B cell (primary cell): ENCODE measurements around the gene AP1M2. TPM values are rescaled to one million over a fixed set of nuclear protein-coding genes. Genes with fewer than 3 reads are reported as not detected.

Source experiments
- ATAC-seq: fragments of 200-7000 bp; cut with Tn5 transposase; one replicate; pipeline ENCODE4 v1.10.0; 2021; ENCODE audit warnings: low read depth, mild to moderate bottlenecking, moderate number of reproducible peaks, moderate library complexity
- CTCF ChIA-PET: fragments of 350-600 bp; sonication (Branson Sonifier 250); formaldehyde crosslinking; loops from one replicate; lab custom pipeline; 2021; ENCODE audit warnings: antibody characterized with exemption, inconsistent platforms; lab: Charles Lee
- POLR2A ChIA-PET: fragments of 350-600 bp; sonication (Branson Sonifier 250); formaldehyde crosslinking; loops from one replicate; lab custom pipeline; 2021; ENCODE audit warnings: antibody characterized with exemption; lab: Charles Lee
- DNase-seq: peaks from one replicate; pipeline ENCODE4 v3.0.0; 2013
- H2AFZ ChIP-seq: 2 replicates; pipeline ENCODE4 v1.6.1; 2012; ENCODE audit warnings: mild to moderate bottlenecking, low read depth, low read length; ENCODE audit not compliant: insufficient read depth, poor library complexity, severe bottlenecking
- H3K27ac ChIP-seq, 2 donors: 1 replicate in 1 of 2; 2 replicates in 1 of 2; pipeline ENCODE4 v1.5.1; 2012 to 2013; ENCODE audit warnings: low read length in 2 of 2, mild to moderate bottlenecking in 2 of 2, moderate library complexity in 1 of 2
- H3K27me3 ChIP-seq, 4 experiments: fragments of 200-600 bp in 1 of 4; sonication (generic) in 1 of 4; replicated peaks in 1 of 4; 1 replicate in 2 of 4; 2 replicates in 2 of 4; pipeline versions ENCODE4 v1.6.1 to v1.7.0; 2013 to 2016; ENCODE audit warnings: low read length in 3 of 4, mild to moderate bottlenecking in 2 of 4, mixed read lengths in 1 of 4, moderate library complexity in 1 of 4; ENCODE audit not compliant: insufficient read depth in 4 of 4, control insufficient read depth in 3 of 4; ENCODE audit errors: control extremely low read depth in 1 of 4
- H3K36me3 ChIP-seq, 2 experiments: replicated peaks in 1 of 2; 1 replicate in 1 of 2; 2 replicates in 1 of 2; pipeline versions ENCODE4 v1.6.1 to v1.7.1; 2013; ENCODE audit warnings: low read length in 1 of 2; ENCODE audit not compliant: insufficient read depth in 2 of 2, control insufficient read depth in 1 of 2; ENCODE audit errors: control extremely low read depth in 1 of 2, extremely low read depth in 1 of 2
- H3K4me1 ChIP-seq, 2 donors: fragments of 200-600 bp in 1 of 2; sonication (generic) in 1 of 2; 1 replicate in 1 of 2; 2 replicates in 1 of 2; pipeline versions ENCODE4 v1.5.1 to v1.6.1; 2013 to 2017; ENCODE audit warnings: low read length in 2 of 2; ENCODE audit not compliant: control insufficient read depth in 2 of 2, insufficient read depth in 2 of 2
- H3K4me2 ChIP-seq: replicated peaks from 2 replicates; pipeline ENCODE3; 2012; ENCODE audit warnings: mild to moderate bottlenecking, low read depth, low read length; ENCODE audit not compliant: poor library complexity, severe bottlenecking
- H3K4me3 ChIP-seq, 5 experiments: fragments of 200-600 bp in 1 of 5; sonication (generic) in 1 of 5; 1 replicate in 3 of 5; 2 replicates in 2 of 5; pipeline versions ENCODE4 v1.5.1 to v1.7.0; 2011 to 2016; ENCODE audit warnings: low read length in 4 of 5, mild to moderate bottlenecking in 4 of 5, low read depth in 2 of 5, control low read depth in 1 of 5, moderate library complexity in 1 of 5; ENCODE audit not compliant: insufficient read depth in 1 of 5; ENCODE audit errors: control extremely low read depth in 1 of 5, extremely low read depth in 1 of 5
- H3K79me2 ChIP-seq: fragments of 200-600 bp; sonication (generic); one replicate; pipeline ENCODE4 v1.6.0; 2016; ENCODE audit warnings: low read length; ENCODE audit not compliant: control insufficient read depth, insufficient read depth
- H3K9ac ChIP-seq: fragments of 200-600 bp; sonication (generic); 2 replicates; pipeline ENCODE4 v1.6.1; 2017; ENCODE audit warnings: mild to moderate bottlenecking, low read length, moderate library complexity
- H3K9me3 ChIP-seq, 3 donors: one replicate each; pipeline versions ENCODE4 v1.6.1 to v1.7.1; 2013; ENCODE audit warnings: low read length in 2 of 3; ENCODE audit not compliant: control insufficient read depth in 2 of 3, insufficient read depth in 1 of 3; ENCODE audit errors: control extremely low read depth in 1 of 3
- H4K20me1 ChIP-seq: 2 replicates; pipeline ENCODE4 v1.6.0; 2012; ENCODE audit warnings: mild to moderate bottlenecking, low read length; ENCODE audit not compliant: insufficient read depth, control insufficient read depth, poor library complexity, severe bottlenecking
- H3K27ac Mint-ChIP-seq: one replicate; pipeline ENCODE4 v1.8.0; 2021; ENCODE audit warnings: mixed read lengths
- H3K27me3 Mint-ChIP-seq: one replicate; pipeline ENCODE4 v1.8.0; 2021; ENCODE audit warnings: mixed read lengths
- H3K4me1 Mint-ChIP-seq: one replicate; pipeline ENCODE4 v1.8.0; 2021; ENCODE audit warnings: mixed read lengths
- H3K4me3 Mint-ChIP-seq: one replicate; pipeline ENCODE4 v1.8.0; 2021; ENCODE audit warnings: mixed read lengths
- H3K9me3 Mint-ChIP-seq: one replicate; pipeline ENCODE4 v1.8.0; 2022; ENCODE audit warnings: mixed read lengths; ENCODE audit not compliant: insufficient read depth
- EZH2 ChIP-seq: IDR thresholded peaks from 2 replicates; pipeline ENCODE4 v1.6.1; 2012; ENCODE audit warnings: borderline replicate concordance, low read depth, mild to moderate bottlenecking, moderate library complexity, low read length; ENCODE audit not compliant: insufficient read depth, poor library complexity, severe bottlenecking
- WGBS: methylation state at CpG from one replicate; pipeline ENCODE4 v1.1.5; 2013; ENCODE audit warnings: missing lambda C conversion rate; ENCODE audit not compliant: insufficient coverage; 5-methylcytosine and 5-hydroxymethylcytosine counted together
- intact Hi-C: fragments of 100-400 bp; cut with micrococcal nuclease; formaldehyde crosslinking; loops from one replicate; pipeline ENCODE4 v1.10.0; 2022
- polyA plus RNA-seq: library from polyadenylated mRNA; depleted of rRNA; stranded (reverse); fragments of >200 nt; gene quantifications from 2 replicates; pipeline ENCODE4 v1.2.3, GENCODE V29; 2012
- total RNA-seq, 2 donors: library from RNA; stranded (reverse); fragments of 120-200 nt in 1 of 2; gene quantifications; 1 replicate in 1 of 2; 2 replicates in 1 of 2; pipeline versions ENCODE4 v1.2.3 to v1.2.4, GENCODE V29; 2013 to 2022
- TF ChIP-seq, protein P1 (sequence below): fragments of 200-600 bp; IDR thresholded peaks from one replicate; pipeline ENCODE4 v1.8.0; 2022; ENCODE audit warnings: antibody characterized with exemption, mild to moderate bottlenecking

Gene AP1M2
- total and polyA plus RNA-seq, 2 donors (not counting 1 experiment from before 2014, with no cell fraction given) = not detected

DNA sequence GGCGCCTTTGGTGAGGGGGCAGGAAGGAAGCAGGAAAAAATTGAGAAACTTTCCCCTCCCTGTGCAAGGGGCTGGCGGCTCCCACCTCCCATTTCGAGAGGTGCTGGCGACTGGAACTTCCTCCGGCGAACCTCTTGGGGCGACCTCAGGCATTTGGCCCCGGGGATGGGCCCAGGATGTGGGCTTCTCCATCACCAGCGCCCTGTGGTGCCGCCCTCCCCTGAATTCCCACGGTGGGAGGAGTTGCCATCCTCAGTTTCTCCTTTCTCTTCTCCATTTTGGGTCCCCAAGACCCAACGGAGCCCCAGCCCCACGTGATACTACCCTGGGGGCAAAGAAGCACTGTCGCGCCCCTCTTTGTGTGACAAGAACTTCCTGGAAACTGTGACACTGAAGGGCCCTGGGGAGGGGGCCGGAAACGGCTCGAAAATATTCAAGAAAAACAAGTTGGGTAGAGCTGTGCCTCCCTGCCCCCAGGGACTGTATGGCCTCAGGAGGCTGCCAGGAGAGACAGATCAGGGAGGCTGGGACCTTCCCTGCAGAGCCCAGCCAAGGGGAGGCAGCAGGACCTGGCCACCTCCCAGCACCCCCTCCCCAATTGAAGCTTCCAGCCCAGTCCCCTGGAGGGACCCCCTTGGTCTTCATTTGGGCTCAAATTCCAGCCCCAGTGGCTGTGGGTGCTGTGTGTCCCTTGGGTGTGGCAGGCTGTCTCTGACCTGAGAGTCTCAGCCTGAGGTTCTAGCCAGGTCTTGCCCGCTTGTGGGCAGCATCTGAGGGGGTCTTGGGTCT lies 16.2 kb upstream of the AP1M2 start:
- TF ChIP-seq, protein P1, sequence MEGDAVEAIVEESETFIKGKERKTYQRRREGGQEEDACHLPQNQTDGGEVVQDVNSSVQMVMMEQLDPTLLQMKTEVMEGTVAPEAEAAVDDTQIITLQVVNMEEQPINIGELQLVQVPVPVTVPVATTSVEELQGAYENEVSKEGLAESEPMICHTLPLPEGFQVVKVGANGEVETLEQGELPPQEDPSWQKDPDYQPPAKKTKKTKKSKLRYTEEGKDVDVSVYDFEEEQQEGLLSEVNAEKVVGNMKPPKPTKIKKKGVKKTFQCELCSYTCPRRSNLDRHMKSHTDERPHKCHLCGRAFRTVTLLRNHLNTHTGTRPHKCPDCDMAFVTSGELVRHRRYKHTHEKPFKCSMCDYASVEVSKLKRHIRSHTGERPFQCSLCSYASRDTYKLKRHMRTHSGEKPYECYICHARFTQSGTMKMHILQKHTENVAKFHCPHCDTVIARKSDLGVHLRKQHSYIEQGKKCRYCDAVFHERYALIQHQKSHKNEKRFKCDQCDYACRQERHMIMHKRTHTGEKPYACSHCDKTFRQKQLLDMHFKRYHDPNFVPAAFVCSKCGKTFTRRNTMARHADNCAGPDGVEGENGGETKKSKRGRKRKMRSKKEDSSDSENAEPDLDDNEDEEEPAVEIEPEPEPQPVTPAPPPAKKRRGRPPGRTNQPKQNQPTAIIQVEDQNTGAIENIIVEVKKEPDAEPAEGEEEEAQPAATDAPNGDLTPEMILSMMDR = no peak
- no peak for TF ChIP-seq EZH2
- Histone ChIP-seq H3K4me2 (peak overlapping the region; percentile 99), H4K20me1 (peaks cover 26% of the 10 kb centered on the region), H3K79me2 (peaks cover 57% of the 10 kb centered on the region), H3K36me3 (peaks cover 0 to 7% of the 10 kb centered on the region in 2 experiments), H3K4me1 (peaks cover 30 to 50% of the 10 kb centered on the region in 2 donors), H3K9me3 (no peaks in the 10 kb centered on the region), H3K27me3 (no peaks in the 10 kb centered on the region), H3K9ac (peak overlapping the region; percentile 98), H2AFZ (peak overlapping the region; percentile 53), H3K27ac (peak overlapping the region; percentile 97 to 99), H3K4me3 (peak overlapping the region; percentile 89 to 100 (median 94))
- ATAC-seq (peak; percentile 64), DNase-seq (peak; percentile 88)
- peak overlapping the region; percentile 99 for H3K27ac Mint-ChIP-seq
- POLR2A ChIA-PET = interaction anchor here (0.7 to 4.1 kb wide), 18 partner anchors 8 to 232 kb away, joined by 3 to 24 read pairs (median 5); partner anchors contain the start of genes KRI1 and TMED1
- H3K4me1 Mint-ChIP-seq = peaks cover 39% of the 10 kb centered on the region
- no peaks in the 10 kb centered on the region for H3K27me3 Mint-ChIP-seq
- WGBS = under 1% methylated on average over 16 of the region's 19 CpGs
- H3K9me3 Mint-ChIP-seq = no peaks in the 10 kb centered on the region
- CTCF ChIA-PET = interaction anchor here (1.1 to 5.0 kb wide), 5 partner anchors 9 to 42 kb away, joined by 3 to 81 read pairs (median 6); no protein-coding TSS in a partner anchor
- intact Hi-C loops = loop anchor here (1.0 to 2.0 kb wide), 4 partner anchors 22 to 60 kb away; partner anchors contain the start of gene ATG4D
- H3K4me3 Mint-ChIP-seq = peak overlapping the region; percentile 96
